IPS DF 4.7 (cell line): ENCODE measurements around the gene GPATCH2.
"Not testable (repeated sequence)": the region's sequence is repeated elsewhere in the genome, so short reads cannot be mapped to it uniquely, and the experiment has no call there.

ENCODE experiments used
- DNase-seq: peaks from one replicate; pipeline ENCODE4 v3.0.0-alpha.2; 2013; ENCODE audit warnings: low spot score; ENCODE audit errors: extremely low read depth

Gene GPATCH2

DNA sequence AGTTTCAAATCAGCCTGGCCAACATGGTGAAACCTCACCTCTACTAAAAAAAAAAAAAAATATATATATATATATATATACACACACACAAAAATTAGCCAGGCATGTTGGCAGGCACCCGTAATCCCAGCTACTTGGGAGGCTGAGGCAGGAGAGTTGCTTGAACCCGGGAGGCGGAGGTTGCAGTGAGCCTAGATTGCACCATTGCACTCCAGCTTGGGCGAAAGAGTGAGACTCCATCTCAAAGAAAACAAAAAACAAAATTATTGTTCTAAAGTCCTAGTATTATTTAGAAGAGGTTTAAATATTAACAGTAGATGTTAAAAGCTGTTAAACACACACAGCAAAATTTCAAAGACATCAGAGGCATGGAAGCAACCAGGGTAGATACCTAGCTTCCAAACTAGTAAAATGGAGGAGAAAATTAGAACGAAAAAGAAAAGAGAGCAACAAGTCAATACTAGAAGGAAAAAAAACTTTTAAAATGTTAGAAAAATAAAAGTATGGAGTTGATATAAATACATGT, 46.5 kb downstream of the GPATCH2 start:
- not testable (repeated sequence) for DNase-seq

DNA sequence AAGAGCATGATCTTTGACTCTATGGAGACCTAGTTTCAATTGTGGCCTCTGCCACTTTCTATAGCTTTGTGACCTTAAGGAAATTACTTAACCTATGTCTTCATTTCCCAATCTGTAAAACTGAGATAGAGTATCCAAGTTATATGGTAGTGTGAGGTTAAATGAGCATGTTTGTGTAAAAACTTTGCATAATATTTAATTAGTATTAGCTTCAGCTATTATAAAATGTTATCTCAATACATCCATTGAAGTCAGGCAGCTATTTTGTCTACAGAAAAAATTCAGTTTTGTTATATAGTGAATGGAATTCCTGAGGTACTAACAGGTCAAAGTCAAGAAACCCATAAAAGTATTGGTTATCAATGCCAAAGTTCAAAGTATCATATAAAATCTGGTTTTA, 53.6 kb downstream of the GPATCH2 start:
- no peak for DNase-seq

DNA sequence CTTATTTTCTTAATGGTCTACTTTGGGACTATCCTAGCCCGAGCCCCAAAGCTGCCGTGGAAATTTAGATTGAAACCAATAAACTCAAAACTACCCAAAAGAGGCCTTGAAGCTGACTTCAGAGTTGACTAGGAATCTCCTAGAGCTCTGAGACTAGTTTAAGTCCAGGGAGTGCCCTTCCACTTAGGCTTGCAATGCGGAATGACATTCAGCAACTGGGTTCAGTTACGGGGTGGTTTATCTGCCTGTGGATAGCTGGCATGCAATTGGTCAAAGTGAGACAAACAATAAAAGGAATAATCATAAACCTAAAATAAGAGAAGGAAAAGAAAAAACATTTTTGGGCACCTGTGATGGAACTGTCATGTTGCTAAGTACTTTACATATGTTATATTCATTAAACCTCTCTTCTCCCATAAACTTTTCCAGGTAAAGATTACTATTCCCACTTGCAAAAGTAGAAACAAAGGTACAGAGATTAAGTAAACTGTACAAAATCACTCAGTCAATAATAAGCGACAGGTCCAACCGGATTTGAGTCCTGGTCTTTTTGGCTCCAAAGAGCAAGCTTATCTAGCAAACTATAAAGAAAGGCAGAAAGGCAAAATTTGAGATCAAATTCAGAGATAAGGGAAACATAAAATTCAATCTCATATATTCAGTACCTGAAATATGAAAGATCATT, 56.5 kb downstream of the GPATCH2 start:
- DNase-seq = no peak

DNA sequence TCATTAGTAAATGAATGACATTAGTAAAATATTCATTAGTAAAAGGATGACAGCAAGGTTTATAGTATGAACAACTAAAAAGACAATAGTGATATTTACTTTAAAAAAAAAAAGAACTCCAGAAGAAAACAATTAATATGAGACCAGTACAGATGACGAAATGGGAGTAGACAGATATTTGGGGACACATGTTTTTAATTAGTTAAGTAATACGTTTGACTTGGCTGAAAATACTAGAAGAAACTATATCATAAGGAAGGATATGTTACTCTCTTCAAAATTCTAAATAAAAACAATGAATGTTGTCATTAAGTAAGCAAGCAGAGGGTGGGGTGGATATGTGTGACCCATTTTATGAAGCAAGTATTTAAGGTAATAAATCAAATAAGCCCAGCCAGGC, 61.9 kb downstream of the GPATCH2 start:
- no peak for DNase-seq

DNA sequence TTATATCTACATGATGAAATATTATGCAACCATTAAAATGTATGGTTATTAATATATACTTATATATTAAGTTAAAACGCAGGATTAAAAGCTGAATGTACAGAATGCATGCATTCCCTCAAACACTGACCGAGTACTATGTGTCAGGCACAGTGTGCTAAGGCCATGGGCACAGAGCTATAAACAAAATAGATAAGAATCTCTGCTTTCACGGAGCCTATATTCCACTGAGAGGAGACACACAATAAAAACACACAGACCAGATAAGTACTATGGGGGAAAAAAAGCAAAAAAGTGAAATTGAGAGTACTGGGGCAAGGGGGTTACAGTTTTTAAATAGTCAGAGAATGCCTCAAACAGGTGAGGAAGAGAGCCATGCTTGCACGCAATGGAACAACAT, 62.7 kb downstream of the GPATCH2 start:
- no peak for DNase-seq

DNA sequence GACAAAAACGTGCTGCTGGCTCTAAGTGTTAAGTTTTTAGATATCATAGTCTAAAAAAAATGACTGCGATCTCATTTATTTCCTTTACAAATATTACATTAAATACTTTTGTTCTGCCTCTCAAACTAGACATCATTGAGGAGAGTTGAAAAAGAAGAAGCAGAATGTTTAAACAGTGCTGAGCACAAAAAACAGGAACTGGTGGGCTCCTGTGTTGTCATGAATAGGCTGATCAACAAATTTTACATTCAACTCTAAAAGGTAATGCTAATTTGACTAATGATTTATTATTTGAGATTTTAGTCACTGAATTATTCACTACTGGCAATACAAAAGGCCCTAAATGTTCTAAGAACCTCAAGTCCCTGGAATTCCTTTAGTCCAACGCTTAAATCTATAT, 66.1 kb downstream of the GPATCH2 start:
- no peak for DNase-seq

DNA sequence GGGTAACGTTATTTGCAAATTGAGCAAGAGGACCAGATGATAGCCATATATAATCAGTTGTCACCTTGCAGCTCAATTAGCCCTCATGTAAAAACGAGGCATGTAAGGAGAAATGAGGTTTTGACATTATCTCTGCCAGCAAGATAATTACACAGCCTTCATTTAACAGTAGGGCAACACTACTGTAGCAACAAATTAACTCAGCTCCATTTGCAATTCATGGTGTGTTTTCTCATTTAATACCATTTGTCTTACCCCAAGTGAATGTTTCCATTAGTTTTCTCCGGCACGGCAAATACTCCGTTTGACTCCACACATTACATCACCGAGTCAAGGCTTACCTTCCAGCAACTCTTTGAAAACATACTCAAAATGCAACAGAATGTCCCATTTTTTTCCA, 66.7 kb downstream of the GPATCH2 start:
- no peak for DNase-seq

DNA sequence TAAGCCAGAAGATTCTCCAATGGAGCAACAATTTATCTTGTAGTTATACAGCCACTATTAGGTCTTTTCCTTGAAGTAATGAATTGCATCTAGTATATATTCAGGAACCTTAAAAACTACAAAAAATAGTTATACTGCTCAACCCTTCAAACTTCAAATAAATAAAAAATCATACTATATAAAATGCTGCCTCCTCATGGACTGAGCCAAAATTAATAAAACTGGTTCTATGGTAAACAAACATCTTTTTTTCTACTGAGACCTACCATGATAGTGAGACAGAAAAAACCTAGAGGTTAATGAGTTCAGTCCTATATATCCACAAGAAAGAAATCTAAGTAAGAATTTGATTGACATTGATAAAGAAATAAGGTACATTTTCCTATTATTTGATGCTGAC, 67.7 kb downstream of the GPATCH2 start:
- no peak for DNase-seq

DNA sequence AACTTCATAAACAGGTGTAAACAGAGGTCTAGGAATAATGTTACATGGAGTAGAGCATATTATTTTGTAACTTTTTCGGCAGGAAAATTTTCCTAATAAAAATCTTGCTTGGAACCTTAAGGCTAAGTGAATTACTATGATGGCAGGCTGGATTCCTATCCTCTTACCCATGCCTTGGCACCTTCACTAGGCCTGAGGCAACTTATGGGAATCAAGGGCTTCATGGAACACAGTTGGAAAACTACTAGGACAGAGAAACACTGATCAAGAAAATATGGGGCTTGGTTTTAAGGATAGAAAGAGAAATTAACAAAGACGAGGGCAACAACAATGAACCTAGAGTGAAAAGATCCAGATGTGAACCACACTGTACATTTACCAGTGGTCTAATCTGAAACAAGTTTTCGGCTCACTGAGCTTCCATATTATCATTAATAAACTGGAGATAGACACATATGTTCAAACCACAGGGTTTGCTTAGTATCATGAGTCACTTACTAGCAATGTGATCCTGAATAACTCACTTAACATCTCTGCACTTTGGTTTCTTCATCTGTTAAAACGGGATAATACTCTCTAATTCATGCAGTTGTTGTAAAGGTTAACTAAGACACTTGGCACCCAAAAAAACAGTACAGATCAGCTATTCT, 68.5 kb downstream of the GPATCH2 start:
- no peak for DNase-seq

DNA sequence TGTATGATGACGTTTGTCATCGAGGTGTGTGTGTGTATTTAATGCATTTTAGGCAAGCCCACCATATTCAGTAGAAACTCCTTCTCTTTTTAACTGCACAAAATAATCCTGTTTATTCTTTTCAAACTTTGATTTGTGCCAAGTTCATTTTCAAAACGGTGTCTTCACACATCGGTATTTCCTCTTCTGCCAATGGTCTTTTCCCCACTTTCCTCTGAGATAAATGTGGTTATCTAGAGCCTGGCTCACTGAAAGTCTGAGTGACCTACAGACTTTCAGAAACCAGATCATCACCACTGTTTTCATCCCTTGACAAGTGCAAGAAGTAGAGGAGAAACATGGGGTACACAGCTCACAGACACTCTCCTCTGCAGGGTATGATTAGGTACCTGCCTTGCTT, 69.4 kb downstream of the GPATCH2 start:
- DNase-seq = no peak

DNA sequence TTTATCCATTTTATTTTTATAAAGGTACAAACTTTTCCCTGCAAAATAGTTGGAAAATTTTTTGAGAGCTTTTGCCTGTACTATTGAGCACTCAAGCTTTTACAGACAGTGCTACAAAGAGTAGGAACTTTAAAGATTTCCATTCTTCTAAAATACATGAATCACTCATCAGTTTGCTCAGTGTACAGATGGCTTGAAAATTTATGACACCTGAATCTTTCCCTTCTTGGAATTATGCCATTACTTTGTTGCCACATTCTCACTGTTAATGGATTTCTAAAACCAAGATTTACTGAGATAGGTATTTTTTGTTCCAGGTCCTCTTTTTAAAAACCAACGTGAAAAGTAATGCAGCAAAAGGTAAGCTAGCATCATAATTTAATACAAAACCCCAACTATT, 76.0 kb downstream of the GPATCH2 start:
- no peak for DNase-seq

DNA sequence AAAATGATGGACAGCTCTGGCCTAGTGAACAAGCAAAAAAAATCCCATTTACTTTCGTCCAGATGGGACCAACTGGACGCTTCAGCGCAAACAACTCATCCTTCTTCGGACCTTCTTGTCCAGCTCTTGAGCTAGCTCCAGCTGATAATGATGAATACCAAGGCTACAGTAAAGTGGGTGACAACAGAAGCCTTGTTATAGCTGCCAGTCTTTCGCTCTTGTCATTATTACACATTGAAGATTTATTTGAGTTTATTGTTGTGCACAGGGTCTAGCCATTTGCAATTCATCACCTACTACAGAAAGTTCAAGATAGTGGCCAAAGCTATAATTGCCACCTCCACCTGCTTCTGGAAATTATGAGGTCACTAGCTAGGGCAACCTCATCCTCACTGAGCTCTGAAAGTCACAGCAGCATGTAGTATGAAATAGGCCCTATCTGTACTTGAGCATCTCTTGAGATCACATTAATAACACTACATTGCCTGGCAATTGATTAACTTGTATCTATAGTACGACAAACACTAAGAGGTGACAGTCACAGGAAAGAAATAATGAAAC, 76.9 kb downstream of the GPATCH2 start:
- DNase-seq = no peak

DNA sequence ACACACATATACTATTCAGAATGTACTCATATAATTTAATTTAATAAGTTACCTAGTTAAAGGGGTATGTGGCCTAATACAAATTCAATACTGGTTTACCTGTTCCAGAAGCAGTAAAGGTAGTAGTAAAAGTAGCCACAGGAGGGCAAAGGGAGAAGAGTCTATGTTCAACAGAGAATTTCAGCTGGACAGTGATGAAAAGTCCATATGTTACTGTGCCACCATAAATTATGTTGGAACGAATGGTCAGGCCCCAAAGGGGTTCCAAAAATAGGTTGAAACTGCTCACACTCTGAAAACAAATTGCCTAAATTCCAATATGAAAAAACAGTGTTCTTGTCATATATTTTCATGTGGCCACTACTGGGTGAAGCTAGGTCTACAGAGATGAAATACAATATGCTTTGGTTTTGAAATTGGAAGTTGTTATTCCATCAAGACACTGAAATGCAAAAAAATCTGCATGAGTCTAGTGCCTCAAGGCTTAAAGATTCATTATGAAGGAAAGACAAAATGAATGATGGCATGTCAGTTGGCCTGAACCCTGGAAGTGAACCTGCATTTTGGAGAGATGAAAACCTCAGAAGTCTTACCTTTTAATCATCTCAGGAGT, 78.4 kb downstream of the GPATCH2 start:
- no peak for DNase-seq

DNA sequence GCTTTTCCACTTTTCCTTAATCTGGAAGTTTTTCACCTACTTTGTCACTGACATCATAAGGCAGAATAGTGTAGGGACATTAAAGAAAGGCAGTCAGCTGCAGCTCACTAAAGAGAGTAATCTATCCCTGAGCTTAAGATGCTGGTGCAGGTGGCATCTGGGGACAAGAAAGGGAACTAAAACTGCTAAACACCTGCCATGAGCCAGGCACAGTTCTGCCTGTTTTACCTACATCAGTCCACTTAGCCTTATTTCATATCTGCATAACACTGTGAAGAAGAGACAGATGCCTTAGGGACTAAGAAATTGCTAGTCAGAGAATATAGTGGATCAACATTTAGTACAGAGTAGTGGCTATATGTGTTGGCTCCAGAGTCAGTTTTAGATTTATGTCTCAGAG, 88.1 kb downstream of the GPATCH2 start:
- DNase-seq = no peak

DNA sequence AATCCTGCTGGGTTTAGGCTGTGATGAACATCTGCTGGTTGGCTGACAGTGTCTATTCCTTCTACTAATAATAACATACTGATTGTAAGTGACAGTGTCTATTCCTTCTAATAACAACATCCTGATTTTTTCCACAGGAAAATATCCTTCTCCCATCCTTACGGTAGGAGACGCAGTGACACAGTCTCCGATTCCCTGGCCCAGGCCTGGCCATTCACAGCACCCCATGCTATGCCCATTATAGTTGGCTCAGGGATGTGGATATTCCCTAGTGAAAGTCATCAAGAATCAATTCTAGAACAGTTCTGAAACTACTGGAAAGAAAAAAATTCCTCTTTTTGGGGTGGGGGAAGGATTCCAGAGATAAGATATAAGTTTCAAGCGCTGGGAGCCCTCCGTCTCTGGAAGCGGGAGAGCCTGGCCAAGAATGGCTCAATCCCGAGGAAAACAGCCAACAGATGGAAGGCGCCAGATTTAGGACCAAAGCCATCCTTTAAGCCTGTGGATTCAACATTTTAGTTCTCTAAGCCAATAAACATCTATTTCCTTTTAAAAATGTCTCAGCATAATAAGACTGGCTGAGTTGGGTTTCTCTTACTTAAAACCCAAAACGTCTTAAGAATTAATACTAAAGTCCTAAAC, 88.6 kb downstream of the GPATCH2 start:
- no peak for DNase-seq

DNA sequence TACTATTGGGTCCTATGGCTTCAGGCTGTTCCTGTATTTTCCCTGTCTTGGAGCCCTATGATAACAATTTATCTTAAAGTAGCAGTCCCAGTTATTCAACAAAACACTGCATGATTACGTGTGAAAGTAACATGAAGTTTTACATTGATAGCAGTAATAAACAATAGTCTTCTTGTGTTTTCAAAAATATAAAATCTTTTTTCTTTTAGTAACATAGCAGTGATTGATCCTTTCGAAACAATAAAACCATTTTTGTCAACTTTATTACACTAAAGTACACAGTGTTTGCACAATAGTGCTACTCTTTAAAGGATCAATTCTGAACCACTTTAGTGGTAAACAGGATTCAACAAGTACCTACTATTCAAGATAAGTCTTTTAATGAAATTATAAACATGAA, 90.6 kb downstream of the GPATCH2 start:
- DNase-seq = no peak

DNA sequence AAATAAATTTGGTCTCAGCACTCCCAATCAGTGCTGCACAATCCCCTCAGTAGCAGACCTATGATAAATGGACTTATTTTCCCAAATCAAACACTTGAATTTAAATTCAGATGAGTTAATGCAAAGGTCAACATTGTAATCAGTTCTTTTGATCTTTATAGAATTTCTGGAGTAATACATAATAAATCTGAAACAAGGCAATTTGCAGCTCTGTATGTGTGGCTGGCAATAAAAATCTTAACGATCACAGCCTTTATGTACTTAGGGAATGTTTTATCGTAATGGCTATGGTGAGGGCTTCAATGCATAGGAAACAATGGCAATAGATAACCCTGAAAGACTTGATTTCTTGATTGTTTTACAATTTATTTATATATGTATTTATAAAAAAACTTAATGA, 91.4 kb downstream of the GPATCH2 start:
- DNase-seq = no peak

DNA sequence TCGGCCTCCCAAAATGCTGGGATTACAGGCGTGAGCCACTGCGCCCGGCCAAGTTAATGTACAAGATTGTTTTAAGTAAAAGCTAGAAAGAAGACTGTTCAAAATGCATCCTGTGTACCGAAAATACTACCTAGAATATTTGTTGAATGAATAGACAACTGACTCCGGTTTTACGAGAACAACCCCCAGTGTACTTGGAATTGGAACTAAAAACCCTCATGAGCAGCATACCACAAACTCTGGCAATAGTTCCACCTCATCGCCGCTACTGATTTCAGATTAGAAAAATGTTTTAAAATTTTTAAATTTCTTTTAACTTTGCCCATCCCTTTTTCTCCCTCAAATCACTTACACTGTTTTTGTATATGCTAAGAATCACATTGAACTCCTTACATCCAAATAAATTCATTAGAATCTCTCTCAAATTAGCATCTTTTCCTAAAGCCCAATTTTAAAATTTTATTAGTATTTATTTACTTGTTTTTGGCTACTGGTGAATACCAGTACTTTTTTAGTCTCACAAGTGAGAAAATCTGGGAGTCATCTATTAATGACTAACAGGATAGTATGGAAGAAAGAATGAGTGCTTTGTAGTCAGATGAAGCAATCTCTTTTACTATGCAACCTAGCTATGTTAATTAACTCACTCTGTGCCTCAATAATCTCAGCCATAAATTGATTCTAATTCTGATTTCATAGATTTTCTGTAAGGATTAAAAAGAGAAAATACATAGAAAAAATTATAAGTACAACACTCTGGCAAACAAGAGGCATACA, 95.1 kb downstream of the GPATCH2 start:
- DNase-seq = no peak

DNA sequence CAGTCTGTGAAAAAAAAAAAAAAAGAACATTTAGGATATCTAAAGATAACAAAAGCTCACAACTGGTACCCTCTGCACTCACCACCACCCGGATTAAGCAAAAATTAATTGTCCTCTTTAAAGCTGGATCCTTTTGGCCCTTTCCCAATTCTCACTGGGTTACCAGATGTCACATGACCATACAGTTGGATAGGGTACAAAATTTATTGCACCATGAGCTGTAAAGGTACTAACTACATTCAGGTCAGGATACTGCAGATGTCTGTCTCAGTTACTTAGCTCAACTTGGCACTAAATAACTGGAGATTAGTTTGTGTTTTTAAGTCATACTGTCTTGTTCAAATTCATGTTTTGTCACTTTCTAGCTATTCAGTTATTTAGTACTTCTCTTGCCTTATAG, 96.3 kb downstream of the GPATCH2 start:
- DNase-seq = no peak

DNA sequence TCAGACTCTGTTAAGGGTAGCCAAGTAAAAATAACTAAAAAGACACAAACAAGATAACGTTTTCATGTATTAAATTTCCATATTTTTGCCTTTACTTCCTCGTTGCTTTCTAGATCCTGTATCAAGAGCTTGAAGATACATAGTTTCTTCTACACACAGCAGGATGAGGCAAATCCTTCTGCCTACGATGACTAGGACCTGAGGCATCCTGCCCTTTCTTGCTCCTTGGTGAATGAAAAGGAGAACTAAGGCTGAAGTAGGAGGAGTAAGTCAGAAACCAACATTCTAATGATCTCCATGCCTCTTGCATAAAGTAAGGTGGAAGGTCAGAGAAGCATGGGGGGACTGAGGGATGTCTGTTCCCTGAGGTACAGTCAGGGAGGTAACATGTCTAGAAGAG, 102.6 kb downstream of the GPATCH2 start:
- DNase-seq = no peak

DNA sequence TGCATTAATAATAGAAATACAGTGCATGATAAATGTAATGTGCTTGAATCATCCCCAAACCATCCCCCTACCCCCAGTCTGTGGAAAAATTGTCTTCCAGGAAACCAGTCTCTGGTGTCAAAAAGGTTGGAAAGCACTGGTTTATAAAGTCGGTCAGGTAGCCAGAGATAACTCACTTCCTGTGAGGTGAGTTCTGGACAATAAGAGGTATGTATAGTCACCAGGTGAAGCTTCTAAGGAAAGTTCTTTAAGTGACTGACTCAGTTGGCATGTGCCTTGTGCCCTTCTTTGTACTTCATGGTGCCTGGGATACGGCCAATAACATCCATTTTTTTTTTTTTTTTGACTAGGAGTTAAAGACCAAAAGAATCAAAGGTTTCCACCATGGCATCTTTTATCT, 103.7 kb downstream of the GPATCH2 start:
- DNase-seq = no peak
